MCF 10A (cell line): ENCODE results near the gene KLHL36. TPM values are rescaled to one million over a fixed set of nuclear protein-coding genes. Genes with fewer than 3 reads are reported as not detected.
"Not testable (repeated sequence)": the region's sequence is repeated elsewhere in the genome, so short reads cannot be mapped to it uniquely, and the experiment has no call there.

Experiments used
- BruUV-seq: library from RNA; stranded (reverse); fragments of 400-500 nt; replicated peaks from 2 replicates; lab custom pipeline; 2021; lab: Mats Ljungman, UMichigan
- CTCF ChIA-PET: fragments of 300-600 bp; sonication (Branson Sonifier 250); formaldehyde crosslinking; extraction: SDS; loops from one replicate; lab custom pipeline; 2021; ENCODE audit warnings: antibody characterized with exemption, inconsistent platforms; lab: Yijun Ruan, JAX
- POLR2A ChIA-PET: fragments of 300-600, 350-650 bp; sonication (Branson Sonifier 250); formaldehyde crosslinking; extraction: SDS; loops from one replicate; lab custom pipeline; 2020; ENCODE audit warnings: antibody characterized with exemption, inconsistent platforms; lab: Yijun Ruan, JAX
- DNase-seq: peaks from one replicate; pipeline ENCODE4 v3.0.0-alpha.2; 2018; ENCODE audit not compliant: unreplicated experiment
- H3K27ac Mint-ChIP-seq: one replicate; pipeline ENCODE4 v1.8.0; 2022; ENCODE audit warnings: mild to moderate bottlenecking, low read depth, mixed read lengths; ENCODE audit not compliant: unreplicated experiment
- H3K27me3 Mint-ChIP-seq: one replicate; pipeline ENCODE4 v1.8.0; 2022; ENCODE audit warnings: mixed read lengths; ENCODE audit not compliant: insufficient read depth, unreplicated experiment
- H3K36me3 Mint-ChIP-seq: one replicate; pipeline ENCODE4 v1.8.0; 2022; ENCODE audit warnings: mild to moderate bottlenecking, moderate library complexity, mixed read lengths; ENCODE audit not compliant: insufficient read depth, unreplicated experiment
- H3K4me1 Mint-ChIP-seq: one replicate; pipeline ENCODE4 v1.8.0; 2022; ENCODE audit warnings: mixed read lengths; ENCODE audit not compliant: insufficient read depth, unreplicated experiment
- H3K4me3 Mint-ChIP-seq: one replicate; pipeline ENCODE4 v1.8.0; 2022; ENCODE audit warnings: mild to moderate bottlenecking, moderate library complexity, mixed read lengths; ENCODE audit not compliant: unreplicated experiment
- H3K9me3 Mint-ChIP-seq: one replicate; pipeline ENCODE4 v1.8.0; 2022; ENCODE audit warnings: mixed read lengths; ENCODE audit not compliant: unreplicated experiment
- CTCF ChIP-seq: fragments of 200-600 bp; IDR thresholded peaks from one replicate; pipeline ENCODE4 v1.8.0; 2022; ENCODE audit warnings: antibody characterized with exemption, mild to moderate bottlenecking; ENCODE audit not compliant: unreplicated experiment
- intact Hi-C: fragments of 100-400 bp; cut with micrococcal nuclease; formaldehyde crosslinking; loops from 2 replicates; pipeline ENCODE4 v1.14.1; 2022
- total RNA-seq: library from RNA; stranded (reverse); gene quantifications from 2 replicates; pipeline ENCODE4 v1.2.3, GENCODE V29; 2022

Gene KLHL36
- total RNA-seq, 1 experiment from 2014 or later = 38.4 TPM

GRCh38 chr16:84684592-84684965 is 36.3 kb downstream of the KLHL36 start:
- H3K36me3 Mint-ChIP-seq = no peaks in the 10 kb centered on the region
- CTCF ChIA-PET = interaction anchor here (0.7 to 1.3 kb wide), 3 partner anchors 11 to 54 kb away, joined by 3 to 6 read pairs (median 4); no protein-coding TSS in a partner anchor
- H3K9me3 Mint-ChIP-seq = no peaks in the 10 kb centered on the region
- H3K4me1 Mint-ChIP-seq = no peaks in the 10 kb centered on the region
- no peak overlapping the region for H3K4me3 Mint-ChIP-seq
- H3K27me3 Mint-ChIP-seq = no peaks in the 10 kb centered on the region
- TF ChIP-seq CTCF = no peak
- no peak overlapping the region for H3K27ac Mint-ChIP-seq
- POLR2A ChIA-PET = interaction anchor here (0.7 kb wide), 1 partner anchor 54 kb away, joined by 3 read pairs; no protein-coding TSS in a partner anchor
- no peak for DNase-seq
- BruUV-seq = no TSS peak
- intact Hi-C loops = no loop called here

- H3K4me3 Mint-ChIP-seq = no peak overlapping the region
- BruUV-seq = no TSS peak
- CTCF ChIA-PET = interaction anchor here (1.1 to 1.3 kb wide), 2 partner anchors 13 to 54 kb away, joined by 3 to 6 read pairs; no protein-coding TSS in a partner anchor
These were observed 36.9 kb downstream of the KLHL36 start for GRCh38 chr16:84685210-84685609.

GRCh38 chr16:84686707-84687298 is 38.5 kb downstream of the KLHL36 start:
- POLR2A ChIA-PET = interaction anchor here (1.2 kb wide), 1 partner anchor 14 kb away, joined by 3 read pairs; no protein-coding TSS in a partner anchor
- Mint-ChIP-seq H3K4me1 (no peaks in the 10 kb centered on the region), H3K36me3 (no peaks in the 10 kb centered on the region), H3K27me3 (no peaks in the 10 kb centered on the region), H3K9me3 (no peaks in the 10 kb centered on the region), H3K27ac (no peak overlapping the region), H3K4me3 (no peak overlapping the region)
- CTCF ChIA-PET = interaction anchor here (1.3 to 1.9 kb wide), 2 partner anchors 14 to 52 kb away, joined by 9 to 10 read pairs; no protein-coding TSS in a partner anchor
- TF ChIP-seq CTCF = no peak
- no peak for DNase-seq
- no TSS peak for BruUV-seq
- intact Hi-C loops = no loop called here

More at GRCh38 chr16:84685210-84685609, 36.9 kb downstream of the KLHL36 start:
- Mint-ChIP-seq H3K4me1 (no peaks in the 10 kb centered on the region), H3K27me3 (no peaks in the 10 kb centered on the region), H3K9me3 (no peaks in the 10 kb centered on the region), H3K27ac (no peak overlapping the region), H3K36me3 (no peaks in the 10 kb centered on the region)
- no peak for TF ChIP-seq CTCF
- intact Hi-C loops = no loop called here
- POLR2A ChIA-PET = interaction anchor here (0.7 kb wide), 1 partner anchor 54 kb away, joined by 3 read pairs; no protein-coding TSS in a partner anchor
- DNase-seq = no peak

- peak; percentile 27 for DNase-seq
- H3K27me3 Mint-ChIP-seq = no peaks in the 10 kb centered on the region
- H3K36me3 Mint-ChIP-seq = no peaks in the 10 kb centered on the region
- no peak overlapping the region for H3K27ac Mint-ChIP-seq
- ChIA-PET CTCF (interaction anchor here (0.7 to 1.9 kb wide), 4 partner anchors 15 to 158 kb away, joined by 3 to 10 read pairs (median 6); no protein-coding TSS in a partner anchor), POLR2A (no interaction called here)
- no peak for TF ChIP-seq CTCF
- intact Hi-C loops = no loop called here
- H3K4me1 Mint-ChIP-seq = no peaks in the 10 kb centered on the region
- no peaks in the 10 kb centered on the region for H3K9me3 Mint-ChIP-seq
- BruUV-seq = no TSS peak
- no peak overlapping the region for H3K4me3 Mint-ChIP-seq
These were observed 39.4 kb downstream of the KLHL36 start for GRCh38 chr16:84687715-84688114.

GRCh38 chr16:84688163-84688562 is 39.9 kb downstream of the KLHL36 start:
- H3K4me1 Mint-ChIP-seq, POLR2A ChIA-PET, H3K27me3 Mint-ChIP-seq, BruUV-seq, H3K27ac Mint-ChIP-seq, intact Hi-C loops, H3K36me3 Mint-ChIP-seq, H3K4me3 Mint-ChIP-seq, H3K9me3 Mint-ChIP-seq, DNase-seq: not testable (repeated sequence)
- CTCF ChIA-PET = interaction anchor here (0.9 to 1.9 kb wide), 4 partner anchors 16 to 65 kb away, joined by 4 to 10 read pairs (median 7); no protein-coding TSS in a partner anchor
